ENCODE measurements around the gene GRIN2B. TPM values are rescaled to one million over a fixed set of nuclear protein-coding genes. Genes with fewer than 3 reads are reported as not detected.

The GRIN2B gene
- total and polyA plus RNA-seq, 4 donors: under 0.01 to 0.03 (median 0.01) TPM; not detected in 1

GRCh38 chr12:13970803-13971202 lies 10.6 kb downstream of the GRIN2B start:
- WGBS: 69% methylated on average over 4 of the region's 4 CpGs
- H3K4me3 ChIP-seq (ENCODE audit: low read depth in 1 of 3, low read length in 3 of 3): no peak overlapping the region

GRCh38 chr12:13968281-13968680 lies 13.1 kb downstream of the GRIN2B start:
- H3K9me3 ChIP-seq (ENCODE audit: control insufficient read depth in 4 of 4, low read length in 3 of 4): no peaks in the 10 kb centered on the region
- peaks cover 0 to 3% (median 0%) of the 10 kb centered on the region in 4 donors for H3K27me3 ChIP-seq (ENCODE audit: control insufficient read depth in 4 of 4, insufficient read depth in 4 of 4, low read length in 3 of 4)
- H3K36me3 ChIP-seq (ENCODE audit: control insufficient read depth in 4 of 4, insufficient read depth in 3 of 4, low read depth in 1 of 4, low read length in 3 of 4): no peaks in the 10 kb centered on the region
- no peak overlapping the region for H3K27ac ChIP-seq (ENCODE audit: low read depth in 1 of 2, low read length in 2 of 2)
- no peak overlapping the region for H3K4me3 ChIP-seq (ENCODE audit: low read depth in 1 of 3, low read length in 3 of 3)
- TF ChIP-seq CTCF (IDR thresholded peaks at IDR 0.05; ENCODE audit: low read depth, low read length, missing input control) (no peak), ZBTB33 (IDR thresholded peaks at IDR 0.05) (no peak), HNF4A (conservative IDR thresholded peaks at IDR 0.05) (no peak), NR2F2 (IDR thresholded peaks at IDR 0.05) (no peak), FOXA1 (IDR thresholded peaks at IDR 0.05) (no peak), JUND (IDR thresholded peaks at IDR 0.05) (no peak)
- no peak overlapping the region for H3K9ac ChIP-seq (ENCODE audit: low read depth in 1 of 2, low read length in 2 of 2)
- DNase-seq (ENCODE audit: low spot score): no peak
- H3K4me1 ChIP-seq (ENCODE audit: control insufficient read depth in 4 of 4, insufficient read depth in 4 of 4, low read length in 3 of 4): no peaks in the 10 kb centered on the region
- 81% methylated on average over 3 of the region's 3 CpGs for WGBS

More at GRCh38 chr12:13970803-13971202, 10.6 kb downstream of the GRIN2B start:
- no peaks in the 10 kb centered on the region for H3K9me3 ChIP-seq (ENCODE audit: control insufficient read depth in 4 of 4, low read length in 3 of 4)
- no peak overlapping the region for H3K9ac ChIP-seq (ENCODE audit: low read depth in 1 of 2, low read length in 2 of 2)
- H3K4me1 ChIP-seq (ENCODE audit: control insufficient read depth in 4 of 4, insufficient read depth in 4 of 4, low read length in 3 of 4): no peaks in the 10 kb centered on the region
- no peak overlapping the region for H3K27ac ChIP-seq (ENCODE audit: low read depth in 1 of 2, low read length in 2 of 2)
- H3K36me3 ChIP-seq (ENCODE audit: control insufficient read depth in 4 of 4, insufficient read depth in 3 of 4, low read depth in 1 of 4, low read length in 3 of 4): no peaks in the 10 kb centered on the region
- H3K27me3 ChIP-seq (ENCODE audit: control insufficient read depth in 4 of 4, insufficient read depth in 4 of 4, low read length in 3 of 4): peaks cover 0 to 2% (median 0%) of the 10 kb centered on the region in 4 donors
- no peak for DNase-seq (ENCODE audit: low spot score)
- TF ChIP-seq SP1 (IDR thresholded peaks at IDR 0.05) (no peak), HNF4A (conservative IDR thresholded peaks at IDR 0.05) (no peak), FOXA1 (IDR thresholded peaks at IDR 0.05) (no peak), HNF4G (IDR thresholded peaks at IDR 0.05) (no peak), EGR1 (IDR thresholded peaks at IDR 0.05; ENCODE audit: low read depth in 2 of 2) (no peak), TAF1 (conservative IDR thresholded peaks at IDR 0.05) (no peak), FOXA2 (IDR thresholded peaks at IDR 0.05) (no peak), YY1 (IDR thresholded peaks at IDR 0.05) (no peak), REST (IDR thresholded peaks at IDR 0.05) (no peak), RXRA (IDR thresholded peaks at IDR 0.05) (no peak), ZBTB33 (IDR thresholded peaks at IDR 0.05) (no peak), GABPA (IDR thresholded peaks at IDR 0.05 in 1 of 2, conservative IDR thresholded peaks at IDR 0.05 in 1 of 2) (no peak)

Measured in liver (tissue), 9 donors.